Activated naive CD8-positive, alpha-beta T cell treated with anti-CD3 and anti-CD28 coated beads, Interleukin-2, amount 50 U/mL, for 16 hours (primary cell): ENCODE measurements around the gene SIX2.
"Not testable (repeated sequence)": the region's sequence is repeated elsewhere in the genome, so short reads cannot be mapped to it uniquely, and the experiment has no call there.

Experiments
- DNase-seq: peaks from one replicate; pipeline ENCODE4 v3.0.0-alpha.2; 2020; ENCODE audit warnings: low read depth, low spot score

The SIX2 gene

GRCh38 chr2:45009303-45009927 lies at the start of gene SIX2:
Gene SIX2, minus strand, starts transcription at chr2:45009452. Its CDS starts 342 bp downstream, at chr2:45009110.
- no peak for DNase-seq

- DNase-seq: no peak
Observed at GRCh38 chr2:45055162-45055605, 45.9 kb upstream of the SIX2 start.

- no peak for DNase-seq
Observed at GRCh38 chr2:45053966-45054365, 44.7 kb upstream of the SIX2 start.

- DNase-seq: no peak
Observed at GRCh38 chr2:45052388-45052928, 43.2 kb upstream of the SIX2 start.

- no peak for DNase-seq
Observed at GRCh38 chr2:45049569-45050336, 40.5 kb upstream of the SIX2 start.

GRCh38 chr2:45047301-45047700 lies 38.0 kb upstream of the SIX2 start:
- no peak for DNase-seq

- no peak for DNase-seq
Observed at GRCh38 chr2:45046786-45047185, 37.5 kb upstream of the SIX2 start.

GRCh38 chr2:45045706-45046105 lies 36.5 kb upstream of the SIX2 start:
- DNase-seq: no peak

- no peak for DNase-seq
Observed at GRCh38 chr2:45044916-45045315, 35.7 kb upstream of the SIX2 start.

GRCh38 chr2:45043174-45043573 lies 33.9 kb upstream of the SIX2 start:
- no peak for DNase-seq

- no peak for DNase-seq
Observed at GRCh38 chr2:45042401-45042800, 33.1 kb upstream of the SIX2 start.

GRCh38 chr2:45040786-45041185 lies 31.5 kb upstream of the SIX2 start:
- DNase-seq: no peak

- not testable (repeated sequence) for DNase-seq
Observed at GRCh38 chr2:45039804-45040203, 30.6 kb upstream of the SIX2 start.

GRCh38 chr2:45038861-45039260 lies 29.6 kb upstream of the SIX2 start:
- DNase-seq: not testable (repeated sequence)

- no peak for DNase-seq
Observed at GRCh38 chr2:45033302-45033701, 24.1 kb upstream of the SIX2 start.

- no peak for DNase-seq
Observed at GRCh38 chr2:45031028-45031427, 21.8 kb upstream of the SIX2 start.

- DNase-seq: no peak
Observed at GRCh38 chr2:45030553-45030952, 21.3 kb upstream of the SIX2 start.

GRCh38 chr2:45029215-45029614 lies 20.0 kb upstream of the SIX2 start:
- DNase-seq: no peak

- DNase-seq: no peak
Observed at GRCh38 chr2:45028276-45028675, 19.0 kb upstream of the SIX2 start.

GRCh38 chr2:45026924-45027450 lies 17.7 kb upstream of the SIX2 start:
- DNase-seq: no peak

GRCh38 chr2:45024600-45025291 lies 15.5 kb upstream of the SIX2 start:
- no peak for DNase-seq

- DNase-seq: no peak
Observed at GRCh38 chr2:45024097-45024496, 14.8 kb upstream of the SIX2 start.
